ENCODE data around the gene GATAD2B.
"Not testable (repeated sequence)": the region's sequence is repeated elsewhere in the genome, so short reads cannot be mapped to it uniquely, and the experiment has no call there.

The GATAD2B gene

DNA sequence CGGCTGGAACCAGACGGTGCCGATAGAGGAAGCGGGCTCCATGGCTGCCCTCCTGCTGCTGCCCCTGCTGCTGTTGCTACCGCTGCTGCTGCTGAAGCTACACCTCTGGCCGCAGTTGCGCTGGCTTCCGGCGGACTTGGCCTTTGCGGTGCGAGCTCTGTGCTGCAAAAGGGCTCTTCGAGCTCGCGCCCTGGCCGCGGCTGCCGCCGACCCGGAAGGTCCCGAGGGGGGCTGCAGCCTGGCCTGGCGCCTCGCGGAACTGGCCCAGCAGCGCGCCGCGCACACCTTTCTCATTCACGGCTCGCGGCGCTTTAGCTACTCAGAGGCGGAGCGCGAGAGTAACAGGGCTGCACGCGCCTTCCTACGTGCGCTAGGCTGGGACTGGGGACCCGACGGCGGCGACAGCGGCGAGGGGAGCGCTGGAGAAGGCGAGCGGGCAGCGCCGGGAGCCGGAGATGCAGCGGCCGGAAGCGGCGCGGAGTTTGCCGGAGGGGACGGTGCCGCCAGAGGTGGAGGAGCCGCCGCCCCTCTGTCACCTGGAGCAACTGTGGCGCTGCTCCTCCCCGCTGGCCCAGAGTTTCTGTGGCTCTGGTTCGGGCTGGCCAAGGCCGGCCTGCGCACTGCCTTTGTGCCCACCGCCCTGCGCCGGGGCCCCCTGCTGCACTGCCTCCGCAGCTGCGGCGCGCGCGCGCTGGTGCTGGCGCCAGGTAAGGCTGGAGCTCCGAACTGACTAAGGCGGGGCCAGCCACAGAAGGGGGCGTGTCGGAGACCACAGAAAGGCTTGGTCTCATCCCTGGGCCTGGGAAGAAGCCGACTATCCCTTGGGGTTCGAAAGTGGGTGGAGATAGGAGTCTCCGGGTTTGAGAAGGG lies 147.1 kb downstream of the GATAD2B start:
- peak in 1 of 2 experiments; percentile 40 for DNase-seq

DNA sequence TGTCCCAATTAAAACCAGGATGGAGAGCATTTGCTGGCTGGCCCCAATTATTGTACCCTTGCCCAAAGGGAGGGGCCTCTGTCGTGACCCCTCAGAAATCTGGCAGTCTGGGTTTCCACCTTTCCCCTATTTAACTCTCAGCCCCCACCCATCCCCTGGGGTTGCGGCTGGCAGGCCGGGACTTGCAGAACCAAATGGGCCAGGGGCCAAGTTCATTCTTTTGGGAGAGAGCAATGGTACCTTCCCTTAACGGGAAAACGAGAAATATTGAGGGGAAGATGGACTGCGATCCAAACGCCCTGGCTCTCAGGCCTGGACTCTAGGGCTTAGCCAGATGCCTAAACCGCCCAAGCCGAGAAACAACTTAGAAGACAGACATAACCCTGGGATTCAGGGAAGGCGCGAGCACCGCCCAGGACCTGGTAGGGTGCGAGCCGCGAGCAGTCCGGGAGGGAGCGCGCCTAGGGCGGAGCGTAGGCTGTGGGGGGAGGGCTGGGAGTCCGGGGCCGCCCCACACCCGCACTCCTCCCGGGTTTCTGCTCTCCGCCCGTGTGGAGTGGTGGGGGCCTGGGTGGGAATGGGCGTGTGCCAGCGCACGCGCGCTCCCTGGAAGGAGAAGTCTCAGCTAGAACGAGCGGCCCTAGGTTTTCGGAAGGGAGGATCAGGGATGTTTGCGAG lies 147.9 kb downstream of the GATAD2B start, which contains the start of gene SLC27A3:
SLC27A3 (plus strand) TSS at position 628 of the 678 bp plus-strand sequence. CDS start 91 bp downstream, outside the sequence.
- peak; percentile 15 to 57 for DNase-seq

DNA sequence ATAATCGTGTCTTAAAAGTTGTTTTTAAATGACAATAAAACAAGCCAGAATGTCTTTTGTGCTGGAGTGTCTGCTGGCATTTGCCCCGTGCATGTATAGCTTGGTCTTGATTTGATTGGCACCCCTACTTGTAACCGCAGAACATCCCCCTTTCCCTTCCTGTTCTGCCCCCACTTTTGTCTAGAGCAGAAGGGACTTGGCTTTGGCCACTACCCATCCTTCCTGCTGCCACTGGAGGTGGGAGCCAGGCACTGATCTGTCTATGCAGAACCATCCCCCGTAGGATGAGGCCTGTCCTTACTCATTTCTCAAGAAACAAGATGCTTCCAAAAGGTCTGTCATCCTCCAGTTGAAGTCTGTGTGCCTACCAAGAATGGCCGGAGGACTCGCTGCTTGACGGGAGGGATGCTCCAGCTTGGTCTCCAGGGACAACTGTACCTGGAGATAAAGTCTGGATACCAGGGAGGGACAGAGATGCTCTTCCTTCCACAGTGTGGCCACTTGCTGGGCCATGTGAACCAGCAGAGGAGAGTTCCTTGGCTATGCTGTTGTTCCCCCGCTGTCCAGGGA lies 148.7 kb downstream of the GATAD2B start:
- DNase-seq, result no peak

DNA sequence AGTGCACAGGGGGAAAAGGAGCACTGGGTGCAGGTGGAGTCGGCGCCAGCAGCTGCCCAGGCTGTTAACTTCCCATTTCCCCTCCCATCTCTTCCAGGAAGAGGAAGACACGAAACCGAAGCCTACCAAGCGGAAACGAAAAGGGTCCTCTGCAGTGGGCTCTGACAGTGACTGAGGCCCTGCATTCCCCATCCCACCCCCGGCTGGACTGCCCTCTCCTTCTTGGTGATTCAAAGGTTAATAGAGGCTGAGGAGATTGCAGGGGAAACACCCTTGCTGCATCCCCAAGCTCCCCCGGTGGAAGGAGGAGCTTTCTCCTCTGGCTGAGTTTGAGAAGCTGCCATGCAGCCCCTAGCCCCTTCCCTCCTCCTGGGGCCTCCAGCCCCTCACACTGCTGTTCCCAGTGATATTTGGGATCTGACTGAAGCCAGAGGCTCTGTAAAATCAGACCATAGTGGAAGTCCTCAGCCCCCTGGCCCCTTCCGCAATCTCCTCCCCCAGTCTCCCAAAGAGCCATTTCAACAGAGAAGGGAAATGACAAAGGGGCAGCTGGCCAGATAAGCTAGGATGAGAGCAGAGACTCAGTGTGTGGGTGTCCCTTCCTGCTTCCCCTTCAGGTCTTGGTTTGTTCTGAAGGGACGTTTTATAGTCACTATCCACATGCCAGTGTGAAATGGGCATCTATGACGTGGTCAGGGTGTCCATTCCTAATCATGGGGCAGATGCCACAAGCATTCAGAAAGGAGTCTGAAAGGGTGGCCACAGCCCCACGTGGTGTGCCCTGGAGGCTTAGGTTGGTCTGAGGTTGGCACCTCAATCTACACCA lies 149.5 kb downstream of the GATAD2B start:
- no peak for DNase-seq

DNA sequence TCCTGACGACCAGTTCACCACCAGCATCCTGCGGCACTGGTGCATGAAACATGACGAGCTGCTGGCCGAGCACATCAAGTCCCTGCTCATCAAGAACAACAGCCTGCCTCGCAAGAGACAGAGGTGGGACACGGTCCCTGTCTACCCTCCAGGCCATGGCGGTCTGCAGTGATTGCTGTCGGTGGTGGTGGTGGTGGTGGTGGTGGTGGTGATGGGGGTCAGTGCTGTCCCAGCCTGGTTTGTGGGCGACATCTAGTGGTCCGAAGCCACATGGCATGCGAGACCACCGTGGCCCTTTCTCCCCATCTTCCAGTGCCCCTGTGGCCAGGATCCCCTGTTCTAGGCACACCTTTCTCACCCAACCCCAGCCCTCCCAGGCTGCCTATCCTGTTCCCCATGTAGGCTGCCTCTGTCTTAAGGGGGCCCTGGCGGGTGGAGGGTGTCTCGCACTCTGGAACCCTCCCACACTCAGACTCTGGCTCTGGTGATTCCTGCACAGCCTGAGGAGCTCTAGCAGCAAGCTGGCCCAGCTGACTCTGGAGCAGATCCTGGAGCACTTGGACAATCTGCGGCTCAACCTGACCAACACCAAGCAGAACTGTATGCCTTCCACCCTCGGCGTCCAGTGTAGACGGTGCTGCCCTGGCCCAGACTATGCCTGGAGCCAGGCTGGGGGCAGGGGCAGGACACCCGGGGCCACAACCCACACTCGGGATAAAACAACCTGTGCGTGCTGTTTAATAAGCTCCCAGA lies 150.8 kb downstream of the GATAD2B start:
- DNase-seq, result peak in 1 of 2 experiments; percentile 23

DNA sequence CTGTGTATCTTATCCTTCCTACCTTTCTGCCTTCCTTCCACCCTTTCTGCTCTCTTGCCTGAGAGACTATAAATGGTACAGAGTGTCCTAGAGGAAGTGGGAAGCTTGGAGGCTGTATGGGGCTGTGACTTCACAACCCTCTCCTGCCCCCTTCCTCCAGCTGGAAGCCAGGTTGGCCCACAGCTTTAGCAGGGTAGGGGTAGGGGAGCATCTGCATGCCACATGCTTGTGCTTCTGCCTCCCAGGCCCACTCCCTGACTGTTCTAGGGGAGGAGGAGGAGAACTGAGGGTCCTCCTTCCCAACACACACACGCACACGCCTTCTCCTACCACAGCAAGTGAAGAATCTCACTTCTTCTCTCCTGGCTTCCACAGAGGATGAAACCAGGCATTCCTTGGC lies 151.5 kb downstream of the GATAD2B start:
- DNase-seq, result peak in 1 of 2 experiments; percentile 23

DNA sequence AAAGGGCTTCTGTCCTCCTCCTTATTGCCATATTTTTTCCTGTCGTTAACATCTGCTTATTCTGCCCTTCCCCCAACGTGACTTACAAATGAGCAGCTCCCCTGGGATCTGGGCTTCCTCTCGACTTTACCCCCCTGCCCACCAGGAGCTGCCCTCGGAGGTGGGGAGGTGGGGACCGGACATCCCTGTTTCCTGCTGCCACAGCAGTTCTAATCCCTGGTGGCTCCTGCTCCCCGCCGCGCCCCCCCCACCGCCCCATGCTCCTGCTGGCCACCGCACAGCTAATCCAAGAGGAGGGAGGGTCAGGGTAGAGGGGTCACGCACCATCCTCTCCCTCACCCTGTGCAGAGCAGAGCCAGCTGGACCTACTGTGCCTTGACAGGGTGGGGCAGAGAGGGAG lies 152.0 kb downstream of the GATAD2B start:
- peak; percentile 16 to 46 for DNase-seq

DNA sequence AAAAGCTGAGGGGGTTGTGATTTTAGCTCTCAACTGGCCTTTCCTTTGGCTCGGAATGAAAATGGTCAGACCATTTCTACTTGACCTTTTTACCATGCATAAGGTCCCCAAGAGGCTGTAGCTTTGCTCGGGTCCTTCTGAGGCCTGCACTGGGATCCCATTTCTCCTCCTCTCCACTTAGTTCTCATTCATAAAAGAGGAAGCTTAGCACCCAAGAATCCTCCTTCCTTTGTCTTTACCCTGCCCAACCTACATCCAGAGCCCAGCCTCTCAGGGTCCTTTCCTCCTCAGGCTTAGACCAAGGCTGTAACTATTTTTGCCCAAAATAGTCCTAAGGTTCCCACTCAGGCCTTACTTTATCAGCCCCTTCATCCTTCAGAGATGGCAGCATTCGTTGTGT lies 153.6 kb downstream of the GATAD2B start:
- DNase-seq, result no peak

DNA sequence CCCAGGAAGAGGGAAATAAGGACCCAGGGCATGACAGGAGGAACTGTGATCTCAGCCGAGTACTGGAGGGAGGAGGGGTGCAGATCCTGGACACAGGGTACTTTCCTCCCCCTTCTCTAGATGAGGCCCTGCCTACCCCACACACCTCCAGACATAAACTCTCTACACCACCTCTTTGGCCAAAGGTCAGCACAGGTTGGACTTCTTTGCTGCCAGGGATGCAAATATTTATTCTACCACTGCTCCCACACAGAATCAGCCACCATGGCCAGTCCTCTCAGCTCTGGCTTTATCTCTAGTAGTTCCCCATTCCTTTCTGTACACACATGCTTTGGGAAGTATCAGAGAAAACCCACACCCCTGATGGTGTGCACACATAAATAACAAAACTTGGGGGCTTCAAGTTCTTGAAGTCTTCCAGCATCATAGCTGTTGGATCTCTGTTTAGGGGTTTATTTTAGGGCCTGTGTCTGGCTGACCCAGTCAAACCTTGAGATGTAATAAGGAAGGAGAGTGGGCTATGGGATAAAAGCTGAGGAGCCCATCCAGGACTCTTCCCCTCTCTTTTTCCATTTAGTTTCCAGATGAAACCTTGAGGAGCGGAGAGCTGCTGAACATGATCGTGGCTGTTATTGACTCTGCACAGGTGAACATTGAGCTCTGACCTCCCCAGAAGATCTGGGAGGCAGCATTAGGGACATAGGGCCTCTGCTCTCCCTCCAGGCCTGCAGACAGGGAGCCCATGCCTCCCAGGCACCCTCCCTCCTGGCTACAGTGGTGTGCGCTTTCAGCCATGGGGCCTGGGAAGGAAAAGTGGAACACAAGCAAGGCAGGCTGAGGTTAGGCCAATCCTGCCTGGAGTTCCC lies 154.2 kb downstream of the GATAD2B start:
- no peak for DNase-seq

DNA sequence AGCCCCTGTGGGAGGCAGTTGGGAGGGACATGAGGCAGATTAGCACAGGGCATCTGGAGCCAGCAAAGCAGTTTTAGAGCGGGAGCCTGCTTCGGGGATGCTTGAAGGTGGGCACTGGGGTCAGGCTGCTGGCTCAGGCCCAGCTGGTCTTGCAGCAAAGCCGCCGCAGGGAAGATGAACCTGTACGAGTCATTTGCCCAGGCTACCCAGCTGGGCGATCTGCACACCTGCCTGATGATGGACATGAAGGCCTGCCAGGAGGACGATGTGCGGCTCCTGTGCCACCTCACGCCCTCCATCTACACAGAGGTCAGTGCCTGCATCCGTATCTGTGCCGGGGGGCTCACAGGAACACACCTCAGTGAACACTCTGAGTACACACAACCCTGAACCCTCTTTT lies 155.3 kb downstream of the GATAD2B start:
- no peak for DNase-seq

DNA sequence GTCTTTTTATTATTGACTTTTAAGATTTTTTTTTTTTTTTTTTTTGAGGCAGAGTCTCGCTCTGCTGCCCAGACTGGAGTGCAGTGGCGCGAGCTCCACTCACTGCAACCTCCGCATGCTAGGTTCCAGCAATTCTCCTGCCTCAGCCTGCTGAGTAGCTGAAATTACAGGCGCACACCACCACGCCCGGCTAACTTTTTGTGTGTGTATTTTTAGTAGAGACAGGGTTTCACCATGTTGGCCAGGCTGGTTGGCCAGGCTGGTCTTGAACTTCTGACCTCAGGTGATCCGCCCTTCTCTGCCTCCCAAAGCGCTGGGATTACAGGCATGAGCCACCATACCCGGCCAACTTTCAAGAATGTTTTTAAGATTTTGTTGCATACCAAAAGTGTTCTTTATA lies 156.1 kb downstream of the GATAD2B start:
- DNase-seq, result not testable (repeated sequence)

DNA sequence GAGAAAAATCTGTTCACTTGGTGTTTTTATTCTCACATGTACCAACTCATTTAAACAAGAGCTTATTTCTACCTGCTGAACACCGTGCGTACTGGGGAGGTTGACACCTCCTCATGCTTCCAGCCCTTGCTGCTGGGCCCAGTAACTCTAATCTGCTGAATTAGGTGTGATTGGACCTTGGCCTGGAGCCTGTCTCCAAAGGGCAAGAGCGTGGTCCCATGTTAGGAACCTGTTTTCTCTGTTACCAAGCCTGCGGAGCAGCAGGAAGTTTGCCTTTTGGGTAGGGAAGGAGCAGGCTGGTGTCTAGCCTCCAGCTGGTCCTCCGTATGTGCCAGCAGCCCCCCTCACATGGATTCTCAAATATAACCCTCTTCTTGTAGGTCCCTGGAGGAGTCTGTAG lies 158.5 kb downstream of the GATAD2B start:
- no peak for DNase-seq

DNA sequence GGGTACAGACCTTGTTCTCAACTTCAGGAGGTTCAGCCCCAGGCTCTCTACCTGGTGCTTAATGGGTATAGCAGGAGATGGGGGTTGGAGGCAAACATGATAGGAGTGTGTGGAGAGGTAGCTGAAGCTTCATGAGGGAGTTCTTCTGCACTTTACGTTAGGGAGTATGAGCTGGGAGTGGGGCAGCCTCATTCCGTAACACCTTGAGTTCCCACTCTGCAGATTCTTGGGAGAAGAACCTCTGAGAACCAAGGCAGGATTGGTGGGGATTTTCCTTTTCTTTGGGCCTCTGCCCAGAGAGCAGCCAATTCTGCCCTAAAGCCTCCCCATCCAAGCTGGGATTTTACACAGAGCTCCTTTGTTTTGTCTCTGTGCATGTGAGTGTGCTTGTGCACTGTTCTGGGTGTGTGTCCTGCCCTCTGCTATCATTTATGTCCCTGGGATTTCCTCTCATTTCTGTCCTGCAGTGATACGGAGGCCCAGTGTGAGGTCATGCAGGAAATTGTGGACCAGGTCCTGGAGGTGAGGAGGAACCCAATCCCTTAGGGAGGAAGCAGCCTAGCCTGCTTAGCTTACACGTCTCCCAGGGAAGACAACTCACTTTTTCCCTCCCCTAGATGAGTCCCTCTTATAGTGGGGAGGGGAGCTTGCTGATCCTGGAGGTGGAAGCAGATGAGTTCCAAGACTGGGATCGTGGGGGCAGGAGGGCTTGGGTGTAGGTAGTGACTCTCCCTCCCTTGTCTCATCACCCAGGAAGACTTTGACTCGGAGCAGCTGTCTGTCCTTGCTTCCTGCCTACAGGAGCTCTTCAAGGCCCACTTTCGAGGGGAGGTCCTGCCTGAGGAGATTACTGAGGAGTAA lies 159.2 kb downstream of the GATAD2B start:
- no peak for DNase-seq

DNA sequence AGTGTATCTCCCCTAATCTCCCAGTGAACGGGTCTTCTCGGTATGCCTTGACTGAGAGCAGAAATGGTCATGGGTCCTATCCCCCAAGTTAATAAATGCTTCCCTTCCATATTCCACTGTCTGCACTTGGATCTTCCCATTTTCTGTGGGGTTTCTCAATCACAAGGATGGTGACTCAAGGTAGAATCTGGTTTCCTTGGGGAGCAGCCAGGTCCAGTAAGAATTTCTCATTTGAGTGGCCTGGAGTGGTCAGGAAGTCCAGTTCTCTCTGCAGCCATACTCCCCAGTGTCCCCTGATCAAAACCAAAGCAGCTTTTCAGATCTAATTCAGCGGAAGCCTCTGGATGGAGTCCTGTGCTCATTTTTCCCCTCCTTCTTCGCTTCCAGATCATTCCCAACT lies 162.3 kb downstream of the GATAD2B start:
- DNase-seq, result no peak

Data from NCI-H524 (cell line).